HT-29 (cell line): Measurements from ENCODE around the gene TENT5C. TPM values are rescaled to one million over a fixed set of nuclear protein-coding genes. Genes with fewer than 3 reads are reported as not detected.
"Not testable (repeated sequence)": the region's sequence is repeated elsewhere in the genome, so short reads cannot be mapped to it uniquely, and the experiment has no call there.

Source experiments
- DNase-seq: peaks from one replicate; pipeline ENCODE4 v3.0.0-alpha.2; 2015; ENCODE audit warnings: low spot score
- total RNA-seq: library from RNA; depleted of rRNA; stranded (reverse); fragments of >200 nt; shearing (Covaris generic); gene quantifications from 2 replicates; pipeline ENCODE4 v1.2.3, GENCODE V29; 2014; rRNA removed

Gene TENT5C
- 0.05 and 0.13 TPM in 2 replicates for total RNA-seq

DNA sequence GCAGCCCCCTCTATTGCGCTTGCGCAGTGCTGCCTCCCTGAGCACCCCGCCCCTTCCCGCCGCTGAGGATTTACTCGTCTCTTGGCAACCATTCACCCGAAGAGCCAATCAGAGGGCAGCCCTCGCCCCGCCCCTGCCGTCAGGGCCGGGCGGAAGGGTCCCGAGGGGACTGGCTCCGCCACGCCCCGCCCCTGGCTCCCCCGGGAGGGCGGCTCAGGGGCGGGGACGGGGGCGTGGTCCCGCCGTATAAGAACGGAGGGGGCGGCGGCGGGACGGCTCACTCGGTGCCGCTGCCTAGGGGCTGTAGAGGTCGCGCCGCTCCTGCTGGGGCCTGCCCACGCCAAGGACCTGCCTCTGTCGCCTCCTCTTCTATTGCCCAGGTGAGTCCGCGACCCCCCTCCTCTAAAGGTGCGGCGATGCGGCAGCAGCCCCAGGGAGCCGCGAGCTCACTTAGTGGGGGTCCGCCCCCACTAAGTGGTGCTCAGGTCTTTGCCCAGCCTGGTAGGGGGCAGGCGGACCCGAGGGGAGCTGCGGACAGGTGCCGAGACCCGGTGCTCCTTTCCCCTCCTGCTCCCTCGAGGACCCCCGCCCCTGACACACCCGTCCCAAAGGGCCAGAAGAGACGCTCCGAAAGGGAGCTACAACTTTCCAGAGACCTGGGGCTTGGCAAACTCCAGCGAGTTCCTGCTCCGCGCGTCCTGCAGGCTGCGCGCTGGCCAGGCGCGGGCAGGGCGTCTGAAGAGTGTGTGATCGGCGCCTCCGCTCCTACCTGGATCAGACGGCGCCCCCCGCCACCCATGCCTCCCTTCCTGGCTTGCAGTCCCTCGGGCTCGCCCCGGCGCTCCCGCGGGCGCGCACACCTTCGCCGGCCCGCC is at the start of gene TENT5C:
Gene TENT5C, plus strand, starts transcription at position 275 of the 875 bp plus-strand sequence. CDS start 16,821 bp downstream, outside the sequence.
- peak; percentile 97 for DNase-seq

DNA sequence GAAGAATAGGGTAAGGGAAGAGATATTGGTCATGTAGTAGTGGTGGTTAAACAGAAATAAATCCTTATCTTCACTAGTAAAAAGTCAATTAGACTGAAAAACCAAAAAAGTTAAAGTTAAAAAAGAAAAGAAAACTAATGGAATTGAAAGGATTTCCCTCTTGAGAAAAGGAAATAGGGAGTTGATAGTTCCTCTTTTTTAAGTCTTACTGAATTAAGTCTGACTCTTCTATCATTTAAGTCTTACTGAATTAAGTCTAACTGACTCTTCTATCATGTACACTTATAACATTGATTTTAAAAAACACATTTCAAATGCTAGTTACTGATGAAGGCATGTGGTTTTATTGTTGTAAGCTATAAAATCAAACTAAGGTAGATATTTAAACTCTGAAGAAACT is 49.5 kb upstream of the TENT5C start:
- DNase-seq: no peak

DNA sequence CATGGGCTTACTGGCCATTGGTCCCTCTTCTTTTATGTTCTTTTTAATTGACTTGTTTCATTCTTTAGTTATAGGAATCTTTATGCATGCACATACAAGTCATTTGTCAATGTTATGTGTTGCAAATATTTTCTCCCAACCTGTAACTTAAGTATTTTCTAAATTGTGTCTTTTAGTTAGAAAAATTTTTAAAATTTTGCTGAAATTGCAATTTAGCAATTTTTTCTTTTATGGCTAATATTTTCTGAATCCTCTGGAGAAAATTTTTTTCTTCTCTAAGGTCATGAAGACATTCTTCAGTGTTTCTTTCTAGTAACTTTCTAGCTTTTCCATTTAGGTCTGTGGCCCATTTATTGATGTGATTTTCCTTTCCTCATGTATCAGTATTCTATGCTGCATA is 48.9 kb upstream of the TENT5C start:
- no peak for DNase-seq

DNA sequence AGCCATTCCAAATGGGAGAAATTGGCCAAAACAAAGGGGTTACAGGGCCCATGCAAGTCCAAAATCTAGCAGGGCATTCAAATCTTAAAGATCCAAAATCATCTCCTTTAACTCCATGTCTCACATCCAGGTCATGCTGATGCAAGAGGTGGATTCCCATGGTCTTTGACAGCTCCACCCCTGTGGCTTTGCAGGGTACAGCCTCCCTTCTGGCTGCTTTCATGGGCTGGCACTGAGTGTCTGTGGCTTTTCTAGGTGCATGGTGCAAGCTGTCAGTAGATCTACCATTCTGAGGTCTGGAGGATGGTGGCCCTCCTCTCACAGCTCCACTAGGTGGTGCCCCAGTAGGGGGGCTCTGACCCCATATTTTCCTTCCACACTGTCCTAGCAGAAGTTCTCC is 47.4 kb upstream of the TENT5C start:
- DNase-seq: not testable (repeated sequence)

DNA sequence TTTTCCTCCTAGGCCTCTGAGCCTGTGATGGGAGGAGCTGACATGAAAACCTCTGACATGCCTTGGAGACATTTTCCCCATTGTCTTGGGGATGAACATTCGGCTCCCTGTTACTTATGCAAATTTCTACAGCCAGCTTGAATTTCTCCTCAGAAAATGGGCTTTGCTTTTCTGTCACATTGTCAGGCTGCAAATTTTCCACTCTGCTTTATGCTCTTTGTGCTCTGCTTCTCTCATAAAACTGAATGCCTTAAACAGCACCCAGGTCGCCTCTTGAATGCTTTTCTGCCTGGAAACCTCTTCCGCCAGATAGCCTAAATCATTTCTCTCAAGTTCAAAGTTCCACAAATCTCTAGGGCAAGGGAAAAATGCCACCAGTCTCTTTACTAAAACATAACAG is 46.7 kb upstream of the TENT5C start:
- no peak for DNase-seq

DNA sequence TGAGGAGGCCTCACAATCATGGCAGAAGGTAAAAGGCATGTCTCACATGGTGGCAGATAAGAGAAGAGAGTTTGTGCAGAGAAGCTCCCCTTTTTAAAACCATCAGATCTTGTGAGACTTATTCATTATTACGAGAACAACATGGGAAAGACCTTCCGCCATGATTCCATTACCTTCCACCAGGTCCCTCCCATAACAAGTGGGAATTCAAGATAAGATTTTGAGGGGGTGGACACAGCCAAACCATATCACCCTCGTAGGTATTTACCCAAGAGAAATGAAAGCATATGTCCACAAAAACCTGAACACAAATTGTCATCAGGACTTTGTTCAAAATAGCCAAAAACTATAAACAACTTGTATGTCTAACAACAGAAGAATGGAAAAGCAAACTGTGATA is 45.9 kb upstream of the TENT5C start:
- no peak for DNase-seq

DNA sequence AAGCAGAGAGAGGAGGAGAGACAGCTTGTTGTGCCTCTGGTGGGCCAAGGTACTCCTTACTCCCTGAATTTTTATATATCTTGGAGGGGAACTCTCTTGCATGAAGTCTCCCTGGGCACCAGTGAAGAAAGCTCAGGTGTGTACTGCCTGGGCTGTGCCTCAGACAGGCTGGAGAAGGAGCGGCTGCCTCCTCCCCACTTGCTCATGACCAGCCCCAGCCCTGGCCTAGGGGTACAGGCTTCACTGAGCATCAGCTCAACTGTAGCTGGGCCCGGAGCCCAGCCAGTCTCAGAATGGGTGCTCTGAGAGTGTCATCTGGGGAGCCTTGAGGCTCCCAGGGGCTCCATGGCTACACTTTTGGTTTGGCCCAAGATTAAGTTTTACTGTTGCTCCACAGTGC is 44.8 kb upstream of the TENT5C start:
- DNase-seq: no peak

DNA sequence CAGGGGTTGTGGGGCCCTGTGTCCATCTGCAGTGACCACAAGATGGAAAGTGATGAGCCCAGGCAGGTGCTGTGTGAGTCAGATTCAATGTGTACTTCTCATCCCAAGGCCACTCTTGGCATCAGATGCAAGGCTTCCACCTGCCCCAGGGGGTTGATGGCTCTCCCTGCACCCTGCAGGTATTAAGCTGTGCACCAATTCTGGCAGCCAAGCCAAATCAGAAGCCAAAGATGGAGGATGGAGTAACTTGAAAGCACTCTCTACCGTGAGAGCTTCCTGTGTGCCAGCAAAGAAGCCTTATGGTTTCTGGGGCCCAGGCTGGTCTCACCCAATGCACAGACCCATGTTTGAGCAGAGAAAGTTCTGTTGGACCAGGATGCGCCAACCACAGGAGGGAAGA is 44.3 kb upstream of the TENT5C start:
- DNase-seq: no peak

DNA sequence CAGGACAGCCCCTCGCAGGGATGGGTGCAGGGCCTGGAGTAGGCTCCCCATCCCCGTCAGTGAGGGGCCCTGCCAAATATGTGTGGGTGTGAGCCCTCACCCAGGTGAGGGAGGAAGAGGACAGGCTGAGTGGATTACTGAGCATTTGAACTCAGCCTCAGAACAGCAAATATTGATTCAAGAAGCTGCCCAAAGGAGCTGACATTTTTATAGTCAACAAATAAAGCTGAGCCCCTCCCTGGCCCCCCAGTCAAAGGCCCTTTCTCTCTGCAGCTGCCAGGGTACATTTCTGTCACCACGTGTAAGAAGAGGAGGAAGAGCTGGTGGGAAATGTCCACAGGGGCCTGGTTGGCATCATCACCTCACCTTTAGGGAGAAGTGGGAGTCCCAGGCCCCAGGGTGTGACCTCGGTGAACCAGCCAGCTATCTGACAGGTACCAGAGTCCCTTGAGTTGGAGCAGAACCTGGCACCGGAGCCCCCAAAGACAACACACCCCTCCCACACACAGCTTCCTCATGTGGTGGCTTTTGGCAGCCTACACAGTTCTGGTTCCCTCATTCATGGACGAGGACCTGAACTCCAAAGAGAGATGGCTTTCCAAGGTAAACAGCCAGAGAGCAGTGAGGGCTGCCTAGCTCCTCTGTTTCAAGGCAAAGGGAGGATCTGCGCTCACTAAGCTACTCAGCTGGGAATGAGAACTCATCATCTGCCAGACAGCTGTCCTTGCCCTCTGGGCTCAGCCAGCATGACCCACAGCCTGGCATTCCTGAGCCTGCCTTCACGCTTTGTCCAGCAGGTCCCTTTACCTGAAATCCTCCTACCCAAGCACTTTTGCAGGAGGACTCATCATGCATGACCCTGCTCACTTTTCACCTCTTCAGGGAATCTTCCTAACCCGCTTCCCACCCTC is 43.0 kb upstream of the TENT5C start:
- DNase-seq: no peak

DNA sequence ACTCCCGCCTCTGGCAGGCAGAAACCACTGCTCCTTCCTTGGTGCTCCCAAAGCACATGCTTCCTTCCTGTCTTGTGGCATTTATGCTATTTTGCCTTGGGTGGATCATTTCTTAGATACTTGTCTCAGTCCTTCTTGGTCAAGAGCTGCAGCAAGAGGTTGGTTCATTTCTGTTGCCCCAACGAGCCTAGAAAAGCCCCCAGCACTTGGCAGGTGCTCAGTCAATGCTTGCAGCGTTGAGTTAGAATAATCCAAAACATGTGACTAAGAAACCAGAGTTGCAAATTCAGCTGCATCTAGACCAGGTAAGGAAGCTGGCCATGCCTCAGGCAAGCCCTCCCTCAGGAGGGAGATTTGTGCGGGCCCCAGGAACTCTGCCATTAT is 42.4 kb upstream of the TENT5C start:
- DNase-seq: no peak

DNA sequence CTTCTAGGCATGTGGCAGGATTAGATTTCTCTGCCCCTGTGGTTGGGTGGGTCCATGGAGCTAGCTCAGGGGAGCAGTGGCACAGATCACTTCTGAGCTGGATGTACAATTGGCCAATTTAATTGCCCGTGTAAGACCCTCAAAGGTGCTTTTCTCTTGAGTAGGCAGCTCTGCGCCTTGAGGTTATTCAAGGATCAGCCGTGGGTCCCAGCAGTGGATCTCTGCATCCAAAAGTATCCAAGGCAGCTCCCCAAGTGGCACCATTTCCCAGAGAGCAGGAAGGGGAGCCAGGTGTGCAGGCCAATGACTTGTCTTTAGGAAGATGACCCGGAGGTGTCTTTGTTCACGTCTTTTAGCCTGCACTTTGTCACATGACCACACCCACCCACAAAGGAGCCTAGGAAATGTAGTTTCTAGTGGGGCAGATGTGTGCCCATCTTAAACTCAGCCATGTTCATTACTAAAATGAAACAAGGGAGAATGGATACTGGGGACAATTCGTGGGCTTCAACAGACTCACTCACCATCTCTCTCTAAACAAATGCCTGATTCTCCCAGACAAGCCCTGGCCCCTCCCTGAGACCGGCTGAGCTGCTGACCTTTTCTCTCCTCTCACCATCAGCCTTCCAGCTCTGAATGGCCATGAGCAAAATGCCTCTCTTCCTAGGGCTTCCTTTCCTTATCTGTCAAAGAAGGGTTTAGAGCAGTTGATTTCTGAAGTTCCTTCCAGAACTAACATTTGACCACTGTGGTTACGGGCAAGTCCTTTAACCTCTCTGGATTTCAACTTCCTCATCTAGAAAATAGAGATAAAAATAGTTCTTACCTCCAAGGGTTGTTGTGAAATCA is 41.4 kb upstream of the TENT5C start:
- DNase-seq: no peak

DNA sequence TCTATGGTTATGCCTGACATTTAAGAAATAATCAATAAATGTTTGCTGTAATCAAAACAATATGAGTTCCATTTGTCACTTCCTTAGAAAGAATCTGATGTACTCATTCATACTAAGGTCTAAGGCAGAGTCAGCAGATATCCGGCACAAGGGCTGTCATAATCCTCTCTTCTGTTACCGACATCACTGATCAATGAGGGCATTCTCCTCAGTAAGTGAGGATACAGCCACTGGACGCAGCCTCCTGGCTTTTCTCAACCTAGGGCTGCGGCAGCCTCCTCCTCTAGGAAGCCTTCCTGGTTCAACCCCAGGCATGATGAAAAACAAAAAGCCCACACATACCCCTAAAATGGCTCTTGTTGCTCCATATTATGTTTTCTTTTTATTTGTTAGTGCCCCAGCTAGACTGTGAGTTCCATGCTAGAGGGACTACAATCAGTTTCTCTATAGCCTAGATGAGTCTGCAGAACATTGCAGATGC is 40.7 kb upstream of the TENT5C start:
- DNase-seq: no peak

DNA sequence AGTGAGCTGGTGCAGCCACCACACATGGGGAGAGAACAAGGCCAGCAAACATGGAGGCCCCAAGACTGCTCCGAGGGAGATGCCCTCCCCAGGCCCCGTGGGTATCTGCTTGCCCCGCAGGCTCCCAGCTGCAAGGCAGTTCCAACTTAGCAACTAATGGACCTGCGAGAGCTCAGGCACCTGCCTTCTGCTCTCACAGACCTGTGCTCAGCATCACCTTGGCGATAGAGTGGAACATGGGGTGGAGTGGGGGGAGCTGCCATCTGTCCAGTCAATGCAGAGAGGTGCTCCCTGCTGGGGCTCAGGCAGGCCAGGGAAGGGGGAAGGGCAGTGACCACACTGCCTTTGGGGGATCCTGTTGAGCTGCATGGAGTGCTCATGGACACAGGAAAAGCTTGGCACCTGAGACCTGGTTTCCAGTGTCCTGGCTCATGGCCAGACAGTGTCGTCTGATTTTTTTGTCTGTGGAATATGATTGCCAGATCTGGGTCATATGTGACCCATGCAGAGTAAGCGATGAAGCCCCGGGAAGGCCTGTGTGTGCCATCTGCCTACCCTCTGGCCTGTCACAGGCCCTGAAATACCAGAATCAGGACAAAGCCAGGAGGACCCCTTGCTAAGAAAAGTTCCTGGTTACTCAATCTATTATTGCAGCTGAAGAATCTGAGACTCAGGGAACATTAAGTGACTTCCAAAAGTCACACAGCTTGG is 39.9 kb upstream of the TENT5C start:
- DNase-seq: no peak

DNA sequence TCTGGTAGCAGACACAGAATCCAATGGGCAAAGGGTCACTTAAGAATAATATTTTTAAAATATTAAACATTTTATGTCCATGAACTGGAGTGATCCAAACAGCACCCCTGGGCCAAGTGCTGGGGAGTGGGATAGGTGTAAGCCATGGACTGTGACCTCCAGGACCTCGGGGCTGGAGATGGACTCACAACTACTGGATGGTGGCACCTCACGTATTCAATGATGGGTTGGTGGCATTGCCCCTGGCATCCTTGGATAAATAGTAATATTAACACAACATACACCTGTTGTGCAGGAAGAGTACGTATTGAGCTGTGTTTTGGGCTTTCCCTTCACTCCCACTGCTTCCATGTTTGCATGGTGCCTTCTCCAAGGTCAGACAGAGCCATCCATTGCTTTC is 39.3 kb upstream of the TENT5C start:
- no peak for DNase-seq

DNA sequence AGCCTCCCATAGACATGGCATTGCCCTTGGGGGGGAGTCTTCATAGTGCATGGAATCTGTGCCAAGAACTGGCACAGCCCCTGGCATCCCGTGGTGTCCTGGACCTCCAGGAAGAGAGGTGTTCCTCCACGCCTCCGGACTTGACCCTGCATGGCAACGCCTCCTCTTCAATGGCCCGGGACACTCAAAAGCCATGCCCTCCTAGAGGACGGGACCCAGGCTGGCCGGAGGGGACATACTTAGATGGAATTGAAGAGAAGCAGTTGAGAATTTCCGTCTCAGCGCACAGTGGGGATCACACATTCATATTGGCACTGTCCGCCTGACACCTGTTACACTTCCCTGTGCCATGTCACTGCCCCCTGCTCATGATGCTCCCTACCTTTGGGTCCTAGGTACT is 38.4 kb upstream of the TENT5C start:
- no peak for DNase-seq

DNA sequence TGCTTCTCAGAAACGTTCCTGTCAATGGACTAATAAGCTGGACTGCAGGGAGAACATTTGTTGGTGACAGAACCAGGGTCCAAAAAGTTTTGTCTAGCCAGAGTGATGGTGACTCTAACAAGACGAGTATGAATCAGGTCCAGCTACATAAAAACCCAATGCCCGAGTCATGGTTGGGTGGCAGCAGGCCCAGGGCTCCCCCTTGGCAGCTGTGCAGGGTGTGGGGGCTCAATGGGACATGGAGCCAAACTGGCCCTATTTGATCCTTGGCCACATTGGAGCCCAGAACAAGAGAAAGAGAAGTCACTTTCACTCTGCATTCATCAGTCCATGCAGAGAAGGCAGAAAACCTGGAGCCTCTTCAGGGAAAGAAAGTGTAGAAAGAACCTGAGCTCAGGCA is 37.9 kb upstream of the TENT5C start:
- no peak for DNase-seq

DNA sequence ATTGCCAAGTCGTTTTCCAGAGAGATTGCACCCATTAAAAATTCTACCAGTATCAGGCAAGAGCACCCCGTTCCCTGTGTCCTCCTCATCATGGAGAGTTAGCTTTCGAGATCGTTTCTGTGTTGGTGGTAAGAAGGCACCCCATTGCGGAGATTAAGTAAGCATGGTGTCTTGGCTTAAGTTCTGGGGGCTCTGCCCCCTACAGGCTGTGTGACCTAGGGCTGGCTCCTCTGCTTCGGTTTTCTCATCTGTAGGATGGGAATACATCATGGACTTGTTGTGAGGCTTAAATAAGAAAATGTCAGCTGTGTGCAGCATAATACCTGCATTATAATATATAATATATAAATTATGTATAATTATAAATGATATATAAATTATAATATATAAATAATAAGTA is 36.8 kb upstream of the TENT5C start:
- no peak for DNase-seq

DNA sequence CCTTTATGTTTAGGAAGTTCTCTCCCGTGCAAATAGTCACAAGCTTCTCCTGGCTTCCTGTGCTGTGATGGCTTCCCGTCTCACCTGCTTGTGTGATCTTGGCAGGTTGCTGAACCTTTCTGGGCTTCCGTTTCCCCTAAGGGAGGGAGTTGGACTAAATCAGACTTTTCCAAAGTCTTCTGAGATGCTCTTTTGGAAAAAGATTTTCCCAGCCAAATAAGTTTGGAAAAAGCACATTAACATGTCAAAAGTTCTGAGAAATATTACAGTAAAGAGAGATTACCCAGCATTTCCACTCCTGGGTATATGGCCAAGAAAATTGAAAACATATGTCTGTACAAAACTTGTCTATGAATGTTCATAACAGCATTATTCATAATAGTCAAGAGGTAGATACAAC is 36.0 kb upstream of the TENT5C start:
- DNase-seq: no peak

DNA sequence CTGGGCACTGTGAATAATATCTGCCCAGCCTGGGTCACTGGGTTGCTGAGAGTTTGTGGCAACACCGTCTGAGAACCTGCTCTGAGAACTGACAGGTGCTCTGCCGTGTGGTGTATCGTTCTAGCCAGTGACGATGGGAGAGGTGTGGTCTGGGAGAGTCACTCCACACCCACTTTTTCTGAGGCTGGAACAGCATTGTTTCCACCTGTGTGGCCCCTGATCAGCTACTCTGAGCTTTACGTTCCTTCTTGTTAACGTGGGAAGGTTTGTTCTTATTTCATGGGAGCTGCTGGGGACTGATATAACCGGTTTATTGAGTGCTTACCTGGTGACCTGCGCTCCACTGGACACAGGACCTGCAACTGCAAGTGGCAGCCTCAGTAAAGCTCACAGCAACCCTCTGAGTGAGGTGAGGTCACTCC is 34.8 kb upstream of the TENT5C start:
- DNase-seq: peak; percentile 84

DNA sequence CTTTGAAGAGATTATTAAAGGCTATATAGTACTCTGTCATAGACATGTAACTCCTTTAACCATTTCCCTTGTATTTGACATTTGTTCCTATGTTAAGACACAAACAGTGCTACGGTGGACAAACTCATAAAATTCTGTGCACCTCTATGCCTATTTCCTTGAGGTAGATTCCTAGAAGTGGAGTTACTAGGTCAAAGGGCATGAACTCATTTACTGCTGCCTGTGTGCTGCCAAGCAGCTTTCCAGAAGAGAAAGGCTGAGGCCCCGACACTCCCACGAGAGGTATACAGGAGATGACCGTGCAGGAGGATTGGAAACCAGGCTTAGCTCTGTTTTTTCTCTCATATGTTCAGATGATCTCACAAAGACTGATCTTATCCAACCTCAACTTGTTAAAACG is 34.4 kb upstream of the TENT5C start:
- DNase-seq: no peak

DNA sequence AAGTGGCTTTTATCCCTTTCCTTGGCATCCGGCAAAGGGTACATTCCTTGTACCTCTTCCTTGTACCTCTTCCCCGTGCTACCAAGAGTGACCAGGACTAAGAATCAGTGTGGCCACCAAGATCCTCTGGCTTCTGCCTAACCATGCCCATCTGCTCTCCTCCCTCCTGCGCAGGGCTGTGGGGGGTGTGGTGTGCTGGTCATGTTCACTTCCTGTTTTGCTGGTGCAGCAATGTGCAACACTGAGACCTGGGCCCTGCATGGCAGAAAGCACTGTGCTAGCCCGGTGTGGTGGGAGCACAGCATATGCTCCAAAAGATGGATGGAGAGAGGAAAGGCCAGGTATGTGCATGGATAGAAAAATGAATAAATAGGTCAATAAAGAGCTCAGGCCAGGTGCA is 33.3 kb upstream of the TENT5C start:
- no peak for DNase-seq
